Muscle layer of colon (tissue), 2 donors: ENCODE measurements around the gene COPS3.

ENCODE experiments used
- H3K27ac ChIP-seq: one replicate; pipeline ENCODE4 v1.7.0; 2013; ENCODE audit warnings: low read depth, mild to moderate bottlenecking, low read length, moderate library complexity
- H3K27me3 ChIP-seq, 2 donors: one replicate each; pipeline ENCODE4 v1.7.0; 2013; ENCODE audit warnings: low read length in 2 of 2, mild to moderate bottlenecking in 2 of 2; ENCODE audit not compliant: insufficient read depth in 2 of 2, control insufficient read depth in 1 of 2
- H3K36me3 ChIP-seq: one replicate; pipeline ENCODE4 v1.7.0; 2013; ENCODE audit warnings: mild to moderate bottlenecking, low read length; ENCODE audit not compliant: insufficient read depth
- H3K4me1 ChIP-seq: one replicate; pipeline ENCODE4 v1.7.0; 2013; ENCODE audit warnings: mild to moderate bottlenecking, low read length; ENCODE audit not compliant: insufficient read depth
- H3K4me3 ChIP-seq, 2 donors: one replicate each; pipeline ENCODE4 v1.7.0; 2013; ENCODE audit warnings: low read length in 2 of 2, low read depth in 1 of 2, mild to moderate bottlenecking in 1 of 2, moderate library complexity in 1 of 2
- H3K9ac ChIP-seq: one replicate; pipeline ENCODE4 v1.7.0; 2013; ENCODE audit warnings: low read length
- H3K9me3 ChIP-seq: one replicate; pipeline ENCODE4 v1.7.0; 2013; ENCODE audit warnings: mild to moderate bottlenecking, low read length
- donor health status: abdominal sarcoma.
- donor health status: Adenocarcinoma of cecum.

The COPS3 gene

DNA sequence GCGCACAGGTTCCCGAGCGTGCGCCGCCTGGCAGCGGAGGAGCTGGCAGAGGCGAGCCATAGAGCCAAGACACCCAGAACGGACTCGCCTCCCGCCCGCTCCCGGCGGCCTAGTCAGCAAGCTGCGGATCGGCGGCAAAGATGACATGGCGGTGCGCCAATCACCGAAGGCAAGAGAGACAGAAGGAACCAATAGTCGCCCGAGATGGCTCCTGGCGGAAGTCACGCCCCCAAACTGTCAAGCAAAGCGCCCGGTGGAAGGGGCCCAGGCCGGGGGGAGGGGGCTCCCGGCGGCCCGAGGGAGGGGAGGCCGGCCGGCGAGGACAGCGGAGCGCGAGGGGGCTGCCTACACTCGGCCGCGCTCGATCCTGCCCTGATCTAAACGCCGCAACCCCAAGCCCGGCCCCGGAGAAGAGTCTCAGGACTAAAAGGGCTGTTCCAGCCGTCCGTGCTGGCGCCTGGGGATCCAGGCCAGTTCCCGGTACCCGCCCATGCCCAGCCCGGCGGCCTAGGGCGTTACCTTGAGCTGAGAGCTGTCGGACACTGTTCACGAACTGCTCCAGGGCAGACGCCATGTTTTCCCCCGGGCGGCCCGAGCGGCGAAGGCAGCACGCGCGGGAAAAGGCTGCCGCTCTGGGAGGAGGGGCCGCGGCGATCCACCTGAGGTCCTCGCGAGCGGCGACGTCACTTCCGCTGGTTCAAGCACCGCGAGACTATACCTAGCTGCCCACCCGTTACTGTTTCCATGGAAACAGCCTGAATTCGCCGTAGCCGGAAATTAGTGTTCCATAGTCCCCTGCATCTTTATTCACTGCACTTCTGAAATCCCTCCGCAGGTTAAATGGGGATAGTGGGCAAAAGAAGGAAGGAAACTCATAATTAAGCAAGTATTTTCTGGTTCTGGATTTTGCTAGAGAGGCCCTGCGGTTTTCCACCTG is at the start of gene COPS3:
COPS3 (minus strand) TSS at position 634 of the 937 bp plus-strand sequence; CDS start at position 574, 60 bp downstream.
- H3K27me3 ChIP-seq = no peaks in the 10 kb centered on the region
- H3K4me1 ChIP-seq = peaks cover 23% of the 10 kb centered on the region
- H3K27ac ChIP-seq = peak within 1 kb of the TSS; percentile 94
- H3K9me3 ChIP-seq = no peaks in the 10 kb centered on the region
- no peaks in the 10 kb centered on the region for H3K36me3 ChIP-seq
- peak within 1 kb of the TSS; percentile 55 to 72 for H3K4me3 ChIP-seq
- H3K9ac ChIP-seq = peak within 1 kb of the TSS; percentile 44

DNA sequence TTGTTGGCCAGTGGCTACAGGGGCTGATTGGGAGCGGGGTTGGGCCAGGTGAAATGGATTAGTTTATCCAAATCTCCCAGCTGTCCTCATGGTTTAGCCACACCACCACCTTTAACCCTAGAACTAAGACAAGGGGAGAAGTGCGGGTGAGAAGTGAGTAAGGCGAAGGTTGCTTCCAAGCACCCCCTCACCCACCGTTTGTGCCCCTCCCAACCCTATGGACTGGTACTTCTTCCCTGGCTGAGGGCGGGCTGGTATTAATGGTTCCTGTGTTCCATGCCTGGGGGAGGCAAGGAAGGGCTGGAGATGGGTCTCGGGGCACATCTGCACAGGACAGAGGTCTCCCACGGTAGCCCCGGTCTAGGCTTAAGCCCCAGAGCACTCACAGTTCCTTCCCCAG is 47.2 kb upstream of the COPS3 start:
- H3K9me3 ChIP-seq = no peaks in the 10 kb centered on the region

DNA sequence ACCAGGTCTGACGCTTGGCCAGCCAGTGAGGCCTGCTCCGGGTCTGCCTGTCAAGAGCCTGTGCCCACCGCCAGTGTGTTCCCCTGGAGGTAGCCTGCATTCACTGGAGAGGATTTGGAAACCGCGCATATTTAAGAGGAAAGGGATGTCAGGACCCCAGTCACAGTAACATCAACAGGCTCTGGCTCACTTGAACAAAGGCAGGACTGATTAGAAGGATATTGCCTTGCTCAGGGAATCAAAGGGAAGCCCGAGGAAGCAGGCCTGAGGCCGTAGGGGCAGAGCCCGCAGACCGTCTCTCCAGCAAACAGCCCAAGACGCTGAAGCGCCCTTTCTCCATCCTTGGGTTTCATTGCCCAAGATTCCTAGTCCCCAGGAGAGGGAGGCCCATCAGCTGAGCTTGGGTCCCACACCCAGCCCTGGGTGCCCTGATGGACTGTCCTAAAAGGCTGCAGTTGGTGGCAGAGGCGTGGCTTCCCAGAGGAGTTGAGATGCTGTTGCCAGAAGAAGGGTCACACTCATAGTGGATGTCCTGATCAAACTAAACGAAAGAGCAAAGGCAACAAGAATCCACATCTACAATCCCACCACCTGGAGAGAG is 45.3 kb upstream of the COPS3 start:
- H3K4me3 ChIP-seq = no peak overlapping the region
- H3K4me1 ChIP-seq = no peaks in the 10 kb centered on the region
- H3K36me3 ChIP-seq = no peaks in the 10 kb centered on the region
- H3K9ac ChIP-seq = no peak overlapping the region
- H3K9me3 ChIP-seq = no peaks in the 10 kb centered on the region
- H3K27me3 ChIP-seq = no peaks in the 10 kb centered on the region
- H3K27ac ChIP-seq = no peak overlapping the region

More for the DNA sequence above, 47.2 kb upstream of the COPS3 start:
- Histone ChIP-seq H3K36me3 (no peaks in the 10 kb centered on the region), H3K4me1 (no peaks in the 10 kb centered on the region), H3K27me3 (no peaks in the 10 kb centered on the region), H3K27ac (no peak overlapping the region), H3K9ac (no peak overlapping the region), H3K4me3 (no peak overlapping the region)

DNA sequence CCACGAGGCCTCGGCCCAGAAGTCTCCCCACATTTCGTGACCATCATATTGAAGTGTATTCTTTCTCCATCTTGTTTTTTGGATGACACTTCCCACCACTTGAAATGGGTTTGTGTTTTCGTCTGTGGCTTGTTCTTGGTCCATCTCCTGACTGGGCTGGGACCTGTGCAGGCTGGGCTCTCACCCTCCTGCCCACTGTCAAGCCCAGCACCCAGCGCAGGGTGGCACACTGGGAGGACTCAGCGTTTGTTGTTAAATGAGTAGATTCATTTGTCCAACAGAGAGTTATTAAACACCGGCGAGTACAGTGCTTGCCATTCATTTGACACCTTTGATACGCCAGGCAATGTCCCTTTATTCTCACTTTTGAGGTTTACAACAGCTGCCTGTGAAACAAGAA is 44.8 kb upstream of the COPS3 start:
- Histone ChIP-seq H3K9me3 (no peaks in the 10 kb centered on the region), H3K27ac (no peak overlapping the region), H3K4me1 (no peaks in the 10 kb centered on the region), H3K4me3 (no peak overlapping the region), H3K36me3 (no peaks in the 10 kb centered on the region), H3K27me3 (no peaks in the 10 kb centered on the region), H3K9ac (no peak overlapping the region)

DNA sequence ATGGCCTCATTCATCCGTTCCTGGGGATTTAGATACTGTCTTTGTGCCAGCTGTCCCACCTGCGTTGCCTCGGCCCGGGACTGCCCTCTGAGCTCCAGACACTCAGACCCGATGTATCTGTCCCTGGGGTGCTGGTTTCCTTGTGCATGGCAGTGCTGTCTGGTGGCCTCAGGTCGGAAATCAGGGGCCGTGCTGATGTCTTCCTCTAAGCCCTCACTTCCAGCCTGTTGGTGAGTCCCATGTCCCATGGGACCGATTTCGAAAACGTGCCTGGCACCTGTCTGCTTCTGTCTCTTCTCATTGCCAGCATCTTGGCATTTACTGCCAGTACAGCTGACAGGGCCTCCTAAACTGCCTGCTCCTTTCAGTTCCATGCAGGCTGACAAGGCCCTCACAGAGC is 44.2 kb upstream of the COPS3 start:
- Histone ChIP-seq H3K4me3 (no peak overlapping the region), H3K27ac (no peak overlapping the region), H3K36me3 (no peaks in the 10 kb centered on the region), H3K9ac (no peak overlapping the region), H3K9me3 (no peaks in the 10 kb centered on the region), H3K27me3 (no peaks in the 10 kb centered on the region), H3K4me1 (no peaks in the 10 kb centered on the region)

DNA sequence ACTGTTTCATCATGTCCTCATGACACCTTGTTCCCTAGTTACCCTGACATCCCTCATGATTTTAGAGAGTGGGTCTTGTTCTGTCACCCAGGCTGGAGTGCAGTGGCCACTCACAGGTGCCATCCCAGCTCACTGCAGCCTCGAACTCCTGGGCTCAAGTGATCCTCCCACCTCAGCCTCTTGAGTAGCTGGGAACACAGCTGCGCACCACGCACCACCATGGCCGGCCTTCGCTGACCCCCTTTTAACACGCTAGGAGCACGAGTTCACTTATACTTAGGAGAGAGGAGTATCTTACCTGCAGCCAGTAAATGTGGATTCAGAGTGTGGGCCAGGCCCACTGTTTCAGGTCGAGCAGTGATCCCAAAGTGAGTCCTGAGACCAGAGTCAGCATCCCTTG is 43.6 kb upstream of the COPS3 start:
- H3K9ac ChIP-seq = no peak overlapping the region
- no peaks in the 10 kb centered on the region for H3K36me3 ChIP-seq
- no peaks in the 10 kb centered on the region for H3K27me3 ChIP-seq
- no peaks in the 10 kb centered on the region for H3K4me1 ChIP-seq
- no peak overlapping the region for H3K27ac ChIP-seq
- H3K4me3 ChIP-seq = no peak overlapping the region
- no peaks in the 10 kb centered on the region for H3K9me3 ChIP-seq

DNA sequence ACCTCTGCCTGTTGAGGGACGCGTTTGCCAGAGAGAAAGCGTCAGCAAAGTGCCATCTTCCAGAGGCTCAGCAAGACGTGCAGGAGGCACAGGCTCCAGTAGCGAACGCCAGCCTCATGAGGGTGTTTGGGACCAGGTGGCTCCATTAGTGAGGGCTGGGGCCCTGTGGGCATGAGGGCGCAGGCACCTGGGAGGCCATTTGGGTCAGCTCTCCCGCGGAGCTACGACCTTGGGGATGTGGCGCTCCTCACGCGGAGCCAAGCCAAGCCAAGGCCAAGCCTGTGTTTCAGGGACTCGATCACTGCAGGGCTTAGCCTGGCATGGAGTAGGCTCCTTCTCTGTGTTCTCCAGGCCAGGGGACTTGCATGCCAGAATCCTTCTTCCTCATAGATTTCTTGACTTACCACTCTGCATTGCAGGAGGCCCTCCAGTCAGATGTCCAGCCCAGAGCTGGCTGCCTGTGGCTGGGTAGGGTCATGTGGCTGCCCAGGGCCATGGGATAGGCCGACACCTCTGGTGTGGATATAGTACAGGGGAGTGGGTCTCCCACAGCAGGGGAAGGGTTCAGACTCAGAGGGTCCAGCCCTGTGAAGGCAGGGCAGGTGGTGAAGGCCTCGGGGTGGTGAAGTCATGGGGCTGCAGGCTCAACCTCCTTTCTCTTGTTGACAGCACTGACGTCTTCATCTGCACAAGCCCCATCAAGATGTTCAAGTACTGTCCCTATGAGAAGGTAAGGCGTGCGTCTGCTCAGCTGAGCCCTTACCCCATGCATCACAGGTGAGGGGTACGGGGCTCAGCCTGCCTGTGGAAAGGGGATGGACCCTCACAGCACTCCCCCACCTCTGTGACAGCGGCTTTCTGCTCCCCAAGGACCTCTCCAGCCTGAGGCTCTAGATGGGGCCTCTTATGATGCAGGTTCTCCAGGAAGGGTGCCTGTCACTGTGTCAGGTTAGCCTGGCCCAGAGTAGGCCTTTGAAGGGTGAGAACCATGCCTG is 41.8 kb upstream of the COPS3 start:
- Histone ChIP-seq H3K27ac (no peak overlapping the region), H3K9ac (no peak overlapping the region), H3K27me3 (no peaks in the 10 kb centered on the region), H3K36me3 (no peaks in the 10 kb centered on the region), H3K4me3 (no peak overlapping the region), H3K9me3 (no peaks in the 10 kb centered on the region), H3K4me1 (no peaks in the 10 kb centered on the region)

DNA sequence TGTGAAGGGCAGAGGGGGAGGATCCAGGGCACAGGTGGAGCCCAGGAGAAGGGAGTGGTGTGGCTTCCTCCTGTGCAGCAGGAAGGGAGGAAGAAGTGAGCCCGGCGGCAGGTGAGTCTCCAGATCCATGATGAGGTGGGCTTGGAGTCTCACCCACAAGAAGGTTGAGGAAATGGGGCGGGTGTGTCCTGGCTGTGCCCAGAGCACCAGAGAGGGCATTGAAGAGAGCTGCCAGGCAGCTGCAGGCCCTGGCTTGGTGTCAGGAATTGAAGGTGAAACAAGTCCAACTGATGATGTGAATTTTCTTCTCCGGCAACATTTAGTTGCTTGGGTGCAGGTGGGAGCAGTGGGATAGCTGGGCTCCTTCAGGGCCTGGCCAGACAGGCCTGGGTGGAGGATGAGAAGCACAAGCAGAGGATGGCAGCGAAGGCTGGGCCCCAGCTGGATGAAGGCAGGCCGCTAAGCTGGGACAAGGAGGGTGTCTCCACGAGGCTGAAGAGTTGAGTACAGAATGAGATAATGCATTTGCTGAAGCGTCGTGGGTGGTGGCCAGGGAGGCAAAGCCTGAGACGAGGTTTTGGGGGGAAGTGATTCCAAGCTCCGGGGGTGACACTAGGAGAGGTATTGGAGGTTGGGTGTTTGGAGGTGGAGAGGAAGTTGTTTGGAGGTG is 40.4 kb upstream of the COPS3 start:
- H3K27me3 ChIP-seq = no peaks in the 10 kb centered on the region
- no peaks in the 10 kb centered on the region for H3K36me3 ChIP-seq
- H3K27ac ChIP-seq = no peak overlapping the region
- H3K9me3 ChIP-seq = no peaks in the 10 kb centered on the region
- no peaks in the 10 kb centered on the region for H3K4me1 ChIP-seq
- H3K9ac ChIP-seq = no peak overlapping the region
- no peak overlapping the region for H3K4me3 ChIP-seq

DNA sequence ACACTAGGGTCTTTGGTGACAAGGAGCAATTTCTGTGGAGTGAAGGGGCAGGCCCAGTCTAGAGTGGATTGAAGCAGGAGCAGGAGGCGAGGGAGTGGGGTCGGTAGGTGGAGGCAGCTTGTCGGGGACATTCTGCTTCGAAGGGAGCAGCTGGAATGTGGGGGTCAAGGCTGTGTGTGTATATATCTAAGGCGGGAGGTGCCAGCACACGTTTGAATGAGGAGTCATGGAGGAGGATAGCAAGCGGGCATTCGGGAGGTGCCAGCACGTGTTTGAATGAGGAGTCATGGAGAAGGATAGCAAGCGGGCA is 39.8 kb upstream of the COPS3 start:
- no peak overlapping the region for H3K27ac ChIP-seq
- no peaks in the 10 kb centered on the region for H3K9me3 ChIP-seq
- H3K9ac ChIP-seq = no peak overlapping the region
- H3K4me3 ChIP-seq = no peak overlapping the region
- no peaks in the 10 kb centered on the region for H3K4me1 ChIP-seq
- no peaks in the 10 kb centered on the region for H3K27me3 ChIP-seq
- H3K36me3 ChIP-seq = no peaks in the 10 kb centered on the region

DNA sequence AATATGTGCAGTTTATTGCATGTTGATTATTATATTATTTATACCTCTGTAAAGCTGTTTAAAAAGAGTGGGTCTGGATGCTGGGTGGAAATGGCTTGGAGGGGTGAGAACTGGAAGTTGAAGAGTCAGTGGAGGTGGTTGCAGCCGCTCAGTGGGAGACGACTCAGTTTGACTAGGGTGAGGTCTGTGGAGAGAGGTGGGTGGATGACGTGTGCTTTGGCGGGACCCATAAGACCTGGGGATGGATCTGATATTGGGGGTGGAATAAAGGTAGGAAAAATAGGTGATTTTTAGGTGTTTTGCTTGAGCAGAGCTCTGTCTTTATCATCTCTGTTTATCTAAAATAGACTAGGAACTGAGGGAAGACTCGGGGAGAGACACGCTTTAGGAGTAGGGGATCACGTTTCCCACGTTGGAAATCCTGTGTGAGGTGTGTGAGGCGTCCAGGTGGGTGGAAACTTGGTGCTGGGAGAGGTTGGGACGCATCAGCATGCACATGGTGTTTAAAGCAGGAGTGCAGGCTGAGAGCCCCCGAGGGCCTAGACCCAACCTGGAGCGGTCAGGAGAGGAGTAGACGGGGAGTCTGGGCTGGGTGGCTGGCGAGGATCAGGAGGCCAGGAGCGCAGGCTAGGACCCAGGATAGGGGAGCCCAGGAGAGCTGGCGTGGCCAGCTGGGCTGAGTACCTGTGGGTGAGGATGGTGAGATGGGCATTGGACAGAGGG is 39.3 kb upstream of the COPS3 start:
- no peak overlapping the region for H3K9ac ChIP-seq
- H3K27ac ChIP-seq = no peak overlapping the region
- H3K9me3 ChIP-seq = no peaks in the 10 kb centered on the region
- no peaks in the 10 kb centered on the region for H3K27me3 ChIP-seq
- no peak overlapping the region for H3K4me3 ChIP-seq
- H3K4me1 ChIP-seq = no peaks in the 10 kb centered on the region
- H3K36me3 ChIP-seq = no peaks in the 10 kb centered on the region
